A172 (cell line): ENCODE measurements around the gene VPS8. TPM values are rescaled to one million over a fixed set of nuclear protein-coding genes. Genes with fewer than 3 reads are reported as not detected.

Source experiments
- DNase-seq: peaks from one replicate; pipeline ENCODE4 v3.0.0-alpha.2; 2015; ENCODE audit warnings: low spot score
- total RNA-seq: library from RNA; depleted of rRNA; stranded (reverse); fragments of >200 nt; shearing (Covaris generic); gene quantifications from 2 replicates; pipeline ENCODE4 v1.2.3, GENCODE V29; 2014; rRNA removed

Gene VPS8, protein sequence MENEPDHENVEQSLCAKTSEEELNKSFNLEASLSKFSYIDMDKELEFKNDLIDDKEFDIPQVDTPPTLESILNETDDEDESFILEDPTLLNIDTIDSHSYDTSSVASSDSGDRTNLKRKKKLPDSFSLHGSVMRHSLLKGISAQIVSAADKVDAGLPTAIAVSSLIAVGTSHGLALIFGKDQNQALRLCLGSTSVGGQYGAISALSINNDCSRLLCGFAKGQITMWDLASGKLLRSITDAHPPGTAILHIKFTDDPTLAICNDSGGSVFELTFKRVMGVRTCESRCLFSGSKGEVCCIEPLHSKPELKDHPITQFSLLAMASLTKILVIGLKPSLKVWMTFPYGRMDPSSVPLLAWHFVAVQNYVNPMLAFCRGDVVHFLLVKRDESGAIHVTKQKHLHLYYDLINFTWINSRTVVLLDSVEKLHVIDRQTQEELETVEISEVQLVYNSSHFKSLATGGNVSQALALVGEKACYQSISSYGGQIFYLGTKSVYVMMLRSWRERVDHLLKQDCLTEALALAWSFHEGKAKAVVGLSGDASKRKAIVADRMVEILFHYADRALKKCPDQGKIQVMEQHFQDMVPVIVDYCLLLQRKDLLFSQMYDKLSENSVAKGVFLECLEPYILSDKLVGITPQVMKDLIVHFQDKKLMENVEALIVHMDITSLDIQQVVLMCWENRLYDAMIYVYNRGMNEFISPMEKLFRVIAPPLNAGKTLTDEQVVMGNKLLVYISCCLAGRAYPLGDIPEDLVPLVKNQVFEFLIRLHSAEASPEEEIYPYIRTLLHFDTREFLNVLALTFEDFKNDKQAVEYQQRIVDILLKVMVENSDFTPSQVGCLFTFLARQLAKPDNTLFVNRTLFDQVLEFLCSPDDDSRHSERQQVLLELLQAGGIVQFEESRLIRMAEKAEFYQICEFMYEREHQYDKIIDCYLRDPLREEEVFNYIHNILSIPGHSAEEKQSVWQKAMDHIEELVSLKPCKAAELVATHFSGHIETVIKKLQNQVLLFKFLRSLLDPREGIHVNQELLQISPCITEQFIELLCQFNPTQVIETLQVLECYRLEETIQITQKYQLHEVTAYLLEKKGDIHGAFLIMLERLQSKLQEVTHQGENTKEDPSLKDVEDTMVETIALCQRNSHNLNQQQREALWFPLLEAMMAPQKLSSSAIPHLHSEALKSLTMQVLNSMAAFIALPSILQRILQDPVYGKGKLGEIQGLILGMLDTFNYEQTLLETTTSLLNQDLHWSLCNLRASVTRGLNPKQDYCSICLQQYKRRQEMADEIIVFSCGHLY (N-terminal part only)
- total RNA-seq, result 36.6 and 47.7 TPM in 2 replicates

DNA sequence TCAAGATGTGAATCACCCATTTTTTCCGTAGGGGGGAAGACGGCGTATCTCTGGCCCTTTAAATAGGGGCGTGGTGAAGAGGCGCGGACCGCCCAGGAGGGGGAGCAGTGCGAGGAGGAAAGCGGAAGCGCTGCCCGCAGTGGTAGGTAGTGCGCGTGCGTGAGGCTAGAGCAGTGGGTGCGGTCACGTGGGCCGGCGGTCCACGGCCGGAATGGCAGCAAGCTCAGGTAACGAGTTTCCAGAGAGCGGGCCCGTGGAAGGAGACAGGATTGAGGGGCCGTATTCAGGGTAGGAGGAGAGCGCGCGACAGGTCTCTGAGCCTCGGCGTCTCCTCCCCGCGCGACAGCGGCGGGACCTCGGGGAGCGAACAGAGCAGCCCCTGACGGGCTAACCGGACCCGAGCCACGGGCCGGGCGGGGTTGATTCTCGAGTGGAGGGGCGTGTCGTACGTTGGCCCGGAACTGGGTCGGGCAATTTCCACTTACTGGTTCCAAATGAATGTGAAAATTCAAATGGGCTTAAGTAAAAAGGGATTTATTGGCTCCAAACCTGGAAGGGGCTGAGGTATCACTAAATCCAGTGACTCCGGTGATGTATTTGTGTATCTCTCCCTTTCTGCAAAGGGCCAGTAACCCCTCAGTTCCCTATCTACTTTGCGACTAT is at the start of gene VPS8:
VPS8 (plus strand) TSS at position 168 of the 663 bp plus-strand sequence. CDS start 12,467 bp downstream, outside the sequence.
- DNase-seq, result peak; percentile 98

DNA sequence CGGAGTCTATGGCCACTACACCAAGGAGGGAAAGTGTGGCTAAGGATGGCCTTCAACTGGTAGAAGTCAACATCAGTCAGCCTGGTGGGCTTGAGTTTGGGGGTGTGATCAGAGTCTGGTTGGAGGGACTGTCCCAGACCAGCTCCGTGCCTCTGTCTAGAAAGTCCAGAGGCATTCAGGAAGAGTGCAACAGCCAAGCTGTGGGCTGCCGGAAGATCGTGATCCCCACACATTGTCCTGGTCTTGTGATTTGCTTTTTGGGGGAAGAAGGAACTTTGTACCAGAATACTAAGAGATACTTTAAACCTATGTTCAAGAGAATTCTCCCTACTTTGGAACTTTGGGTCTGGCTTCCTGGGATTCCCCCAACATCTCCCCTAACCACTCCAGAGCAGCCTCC is 47.8 kb upstream of the VPS8 start:
- no peak for DNase-seq

DNA sequence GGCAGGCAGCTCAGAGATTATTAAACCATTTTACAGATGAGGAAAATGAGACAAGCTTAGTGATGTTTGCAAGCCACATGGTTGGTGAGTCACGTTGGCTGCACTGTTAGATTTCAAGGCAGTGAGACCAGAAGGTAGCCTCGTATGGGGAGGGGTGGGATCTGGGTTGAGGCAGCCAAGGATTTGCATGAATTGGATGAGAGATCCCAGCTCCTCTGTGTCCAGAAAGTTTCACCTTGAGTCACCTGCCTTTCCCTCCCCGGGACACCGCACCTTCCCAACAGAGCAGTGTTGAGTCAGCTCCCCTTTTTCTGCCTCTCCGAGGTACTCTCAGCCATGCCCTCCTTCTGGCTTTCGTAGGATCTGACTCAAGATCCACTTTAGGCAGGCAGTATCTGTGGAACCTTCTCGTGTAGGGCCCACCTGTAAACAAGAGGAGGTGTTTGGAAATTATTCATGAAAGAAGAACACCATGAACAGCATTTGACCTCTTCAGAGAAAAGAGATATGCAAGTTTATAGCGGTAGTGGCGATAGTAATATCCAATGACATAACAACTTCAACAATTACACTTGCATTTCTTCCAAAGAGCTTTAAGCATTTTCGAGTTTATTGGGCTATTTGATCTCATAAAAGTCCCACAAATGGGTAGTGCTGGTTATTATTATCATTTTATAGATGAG is 46.8 kb upstream of the VPS8 start:
- no peak for DNase-seq

DNA sequence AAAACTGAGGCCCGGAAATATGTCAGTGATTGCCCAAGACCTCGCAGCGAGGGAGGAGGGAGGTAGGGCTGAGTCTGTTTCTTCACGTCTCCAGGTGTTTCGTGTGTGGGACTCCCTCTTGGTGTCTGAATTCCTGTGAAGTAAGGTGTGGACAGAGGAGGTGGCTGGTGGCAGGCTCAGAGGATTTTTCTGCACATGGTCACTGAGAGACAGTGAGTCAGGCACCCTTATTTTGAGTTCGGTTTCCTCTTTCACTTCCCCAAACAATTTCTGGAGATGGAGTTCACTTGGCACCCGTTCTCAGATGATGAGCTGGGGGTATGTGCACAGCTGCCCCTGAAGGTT is 46.3 kb upstream of the VPS8 start:
- no peak for DNase-seq

DNA sequence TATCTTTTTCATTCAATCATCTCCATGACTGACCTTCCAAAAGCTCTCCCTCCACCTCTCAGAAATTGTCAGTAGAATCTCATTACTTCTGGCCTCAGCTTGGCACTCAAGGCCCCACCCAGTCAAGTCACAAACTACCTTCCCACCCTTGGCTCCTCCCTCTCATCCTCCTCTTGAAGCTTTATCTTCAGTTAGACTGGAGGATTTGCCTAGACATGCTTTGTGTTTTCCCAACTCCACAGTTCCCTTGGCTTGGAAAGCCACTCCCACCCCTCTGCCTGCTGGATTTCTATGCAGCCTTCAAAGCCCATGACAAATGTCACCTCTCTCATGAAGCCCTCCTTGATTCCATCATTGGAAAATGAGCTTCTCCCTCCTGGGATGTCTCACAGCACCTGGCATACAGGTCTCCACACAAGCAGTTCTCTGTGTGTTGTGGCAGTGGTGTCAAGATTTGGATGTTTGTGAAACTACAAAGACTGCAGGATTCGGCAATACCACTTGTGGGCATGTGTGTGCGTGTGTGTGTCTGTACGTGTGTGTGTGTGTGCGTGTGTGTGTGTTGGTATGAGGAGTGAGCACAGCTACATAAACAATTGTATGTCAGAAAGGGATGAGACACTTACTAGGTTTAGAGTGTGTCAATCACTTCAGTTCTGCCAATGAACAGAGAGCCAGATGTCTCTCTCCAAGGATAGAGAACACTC is 45.3 kb upstream of the VPS8 start:
- DNase-seq, result peak; percentile 48

DNA sequence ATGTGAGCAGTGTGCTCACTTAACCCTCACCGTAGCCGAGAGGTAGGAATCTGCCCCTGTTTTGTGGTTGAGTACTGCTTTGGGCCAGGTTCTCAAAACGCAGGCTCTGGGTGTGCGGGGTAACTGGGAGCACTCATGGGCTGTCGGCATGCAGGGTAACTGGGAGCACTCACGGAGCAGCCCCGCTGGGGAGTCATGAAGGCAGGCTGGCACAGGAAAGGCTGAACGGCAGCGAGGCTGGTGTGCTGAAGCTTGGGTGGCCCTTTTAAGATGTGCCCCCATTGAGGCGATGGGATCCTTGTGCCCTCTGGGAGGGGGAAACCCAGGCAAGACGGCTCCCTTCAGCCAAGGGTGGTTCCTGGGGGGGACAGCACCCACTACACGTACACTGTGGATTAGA is 44.6 kb upstream of the VPS8 start:
- no peak for DNase-seq

DNA sequence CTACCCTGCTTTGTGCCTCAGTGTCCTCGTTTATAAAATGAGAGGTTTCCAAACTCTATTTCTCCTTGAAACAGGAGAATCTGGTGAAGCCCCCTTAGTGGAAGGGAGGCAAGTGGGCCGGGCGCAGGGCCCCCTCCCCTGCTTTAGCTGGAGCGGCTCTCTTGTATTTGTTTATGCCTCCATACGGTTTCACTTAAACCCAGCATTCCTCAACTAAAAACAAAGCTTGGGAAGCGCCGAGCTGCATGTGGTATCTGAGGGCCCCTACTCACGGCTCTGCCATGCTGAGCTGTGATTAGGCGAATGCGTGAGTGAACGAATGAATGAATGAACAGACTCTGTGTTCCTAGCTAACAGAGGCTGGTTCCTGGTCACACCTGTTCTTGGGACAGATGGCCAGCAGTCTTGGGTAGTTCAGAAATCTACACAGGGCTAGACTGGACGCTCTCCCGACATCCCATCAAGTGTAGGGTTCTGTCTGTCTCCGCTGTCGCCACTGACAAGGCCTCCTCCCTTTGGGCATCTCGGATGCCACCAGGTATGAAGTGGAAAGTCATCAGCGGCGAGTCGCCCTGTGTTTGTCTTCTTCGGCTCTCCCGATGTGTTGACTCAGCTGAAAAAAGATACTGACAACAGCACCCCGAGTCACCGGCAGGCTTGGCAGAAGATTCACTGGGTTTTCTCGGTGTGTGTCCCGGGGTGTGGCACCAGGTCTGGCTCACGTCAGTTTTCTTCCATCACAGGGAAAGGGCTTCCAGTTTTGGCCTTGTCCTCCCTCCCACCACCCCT is 42.4 kb upstream of the VPS8 start:
- no peak for DNase-seq

DNA sequence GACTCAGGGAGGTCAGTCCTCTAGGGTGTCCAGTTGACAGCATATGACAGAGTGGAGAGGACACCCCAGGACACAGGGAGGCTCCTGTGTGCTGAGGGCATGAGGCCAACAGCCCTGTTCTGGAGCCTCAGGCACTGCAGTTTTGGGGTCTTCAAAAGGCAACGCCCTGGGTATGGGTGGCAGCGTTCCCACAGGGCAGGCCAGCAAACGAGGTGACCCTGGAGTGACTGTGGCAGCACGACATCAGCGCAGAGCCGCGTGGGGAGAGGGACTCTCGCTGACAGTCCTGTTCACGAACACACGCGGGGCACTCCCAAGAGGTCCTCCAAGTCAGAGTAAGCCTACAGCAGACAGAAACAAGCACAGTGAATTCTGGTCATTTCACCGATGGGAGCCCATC is 41.4 kb upstream of the VPS8 start:
- no peak for DNase-seq

DNA sequence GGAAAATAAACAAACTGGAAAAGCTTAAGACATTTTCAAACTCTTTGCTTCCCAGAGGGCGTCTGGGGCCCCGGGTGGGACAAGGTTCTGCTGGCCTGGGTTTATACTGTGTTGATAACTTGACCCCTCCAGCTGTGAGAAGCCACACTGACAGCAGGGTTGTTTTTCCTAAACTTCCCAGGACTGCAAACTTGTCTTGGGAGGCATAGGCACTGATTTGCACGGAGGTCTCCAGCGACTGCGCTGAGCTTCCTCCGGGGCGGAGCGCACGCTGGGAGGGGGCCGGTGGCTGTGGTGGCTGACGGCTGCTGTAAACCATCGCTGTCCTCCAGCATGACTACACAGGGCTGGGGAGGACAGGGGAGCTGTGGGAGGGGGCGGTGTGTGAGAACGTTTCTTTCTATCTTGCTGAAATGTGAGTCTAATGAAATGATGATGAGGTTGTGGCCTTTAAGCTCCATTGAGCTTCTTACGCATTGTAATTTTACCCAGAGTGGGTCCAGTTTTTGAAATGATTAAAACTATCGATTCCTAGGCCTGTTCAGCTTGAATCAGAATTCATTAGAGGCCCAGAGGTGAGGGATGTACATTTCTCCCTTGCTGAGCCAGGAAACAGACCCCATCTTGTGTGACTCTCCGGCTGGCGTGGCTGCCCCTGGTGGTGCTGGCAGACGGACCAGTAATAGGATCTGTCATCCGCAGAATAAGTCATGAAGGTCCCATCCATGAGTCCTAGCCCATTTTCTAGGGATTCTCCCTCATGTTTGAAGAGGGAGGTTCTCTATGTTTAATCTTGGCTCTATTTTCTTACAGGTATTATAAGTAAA is 40.5 kb upstream of the VPS8 start:
- no peak for DNase-seq

DNA sequence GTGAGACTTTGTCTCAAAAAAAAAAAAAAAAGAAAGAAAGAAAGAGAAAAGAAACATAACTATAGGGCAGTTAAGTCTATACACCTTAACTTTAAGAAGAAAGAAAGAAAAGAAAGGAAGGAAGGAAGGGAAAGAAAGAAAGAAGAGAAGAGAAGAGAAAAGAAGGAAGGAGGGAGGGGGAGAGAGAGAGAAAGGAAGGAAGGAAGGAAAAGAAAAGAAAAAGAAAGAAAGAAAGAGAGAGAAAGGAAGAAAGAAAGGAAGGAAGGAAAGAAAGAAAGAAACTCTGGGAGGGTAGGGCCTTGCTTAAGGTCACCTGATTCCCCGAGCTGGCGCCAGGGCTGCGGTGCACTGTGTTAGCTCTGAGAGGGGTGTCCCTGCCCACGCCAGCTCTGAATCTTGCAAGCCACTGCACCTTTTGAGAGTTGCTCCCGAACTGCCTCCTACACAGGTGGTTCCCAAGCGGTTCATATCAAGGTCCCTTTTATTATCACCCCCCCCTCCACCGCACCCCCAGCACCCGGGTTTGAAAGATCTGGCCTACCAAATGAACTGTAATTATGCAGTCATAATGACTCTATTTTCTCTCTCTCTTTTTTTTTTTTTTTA is 39.2 kb upstream of the VPS8 start:
- no peak for DNase-seq

DNA sequence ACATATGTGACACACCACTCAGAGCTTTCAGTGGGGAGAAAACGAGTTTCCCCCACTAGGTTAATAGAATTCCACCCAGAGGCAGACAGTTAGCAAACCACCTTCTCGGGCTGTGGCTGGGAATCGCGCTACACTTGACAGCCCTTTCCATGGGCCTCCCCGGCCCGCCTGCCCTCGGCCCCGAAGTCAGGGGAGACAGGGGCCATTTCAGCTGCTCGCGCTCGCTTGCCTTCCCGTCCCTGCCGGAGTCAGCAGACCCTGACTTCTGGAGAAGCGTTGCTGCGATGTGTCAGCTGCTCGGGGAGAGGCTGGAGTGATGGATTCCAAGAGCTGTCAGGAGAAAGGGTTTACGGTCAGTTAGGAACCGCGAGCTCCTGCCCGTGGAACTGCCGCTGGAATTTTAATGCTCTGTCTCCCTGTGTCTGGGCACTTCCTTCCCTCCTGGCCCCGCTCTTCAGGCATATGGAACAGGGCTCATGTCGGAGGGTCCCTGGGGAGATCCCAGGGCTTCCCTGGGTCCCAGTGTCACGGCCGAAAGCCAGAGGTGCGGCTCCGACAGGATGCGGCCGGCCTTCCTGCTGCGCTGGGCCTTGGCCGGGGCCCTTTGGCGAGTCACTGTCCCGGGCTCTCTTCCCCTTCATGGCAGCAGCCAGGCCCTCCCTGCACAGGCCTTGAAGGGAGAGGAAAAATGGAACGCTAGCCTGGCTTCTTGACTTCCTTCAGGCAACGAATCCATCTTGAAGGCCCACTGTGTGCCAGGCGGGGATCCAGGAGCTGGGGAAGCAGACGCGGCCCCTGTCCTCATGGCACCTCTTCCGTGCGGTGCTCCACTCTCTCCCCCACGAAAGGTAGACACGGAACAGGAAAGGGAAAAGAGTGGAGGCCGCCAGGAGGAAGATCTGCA is 38.4 kb upstream of the VPS8 start:
- DNase-seq, result no peak

DNA sequence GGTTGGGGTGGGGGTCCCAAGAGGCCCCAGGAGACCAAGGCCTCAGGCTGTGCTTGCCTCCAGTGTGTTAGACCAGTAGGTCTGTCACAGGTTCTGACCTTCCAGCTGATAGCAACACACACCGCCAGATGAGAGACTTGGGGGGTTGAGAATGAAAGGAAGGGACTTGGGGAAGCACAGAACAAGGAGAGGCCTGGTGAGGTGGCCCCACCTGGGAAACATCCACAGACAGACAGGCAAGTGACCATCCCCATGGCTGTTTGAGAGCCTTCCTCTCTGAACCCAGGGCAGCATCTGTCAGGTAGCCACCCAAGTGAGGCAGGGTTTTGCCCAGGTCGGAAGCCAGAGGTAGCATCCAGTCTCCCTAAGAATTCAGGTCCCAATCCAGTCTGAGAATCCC is 35.0 kb upstream of the VPS8 start:
- DNase-seq, result no peak

DNA sequence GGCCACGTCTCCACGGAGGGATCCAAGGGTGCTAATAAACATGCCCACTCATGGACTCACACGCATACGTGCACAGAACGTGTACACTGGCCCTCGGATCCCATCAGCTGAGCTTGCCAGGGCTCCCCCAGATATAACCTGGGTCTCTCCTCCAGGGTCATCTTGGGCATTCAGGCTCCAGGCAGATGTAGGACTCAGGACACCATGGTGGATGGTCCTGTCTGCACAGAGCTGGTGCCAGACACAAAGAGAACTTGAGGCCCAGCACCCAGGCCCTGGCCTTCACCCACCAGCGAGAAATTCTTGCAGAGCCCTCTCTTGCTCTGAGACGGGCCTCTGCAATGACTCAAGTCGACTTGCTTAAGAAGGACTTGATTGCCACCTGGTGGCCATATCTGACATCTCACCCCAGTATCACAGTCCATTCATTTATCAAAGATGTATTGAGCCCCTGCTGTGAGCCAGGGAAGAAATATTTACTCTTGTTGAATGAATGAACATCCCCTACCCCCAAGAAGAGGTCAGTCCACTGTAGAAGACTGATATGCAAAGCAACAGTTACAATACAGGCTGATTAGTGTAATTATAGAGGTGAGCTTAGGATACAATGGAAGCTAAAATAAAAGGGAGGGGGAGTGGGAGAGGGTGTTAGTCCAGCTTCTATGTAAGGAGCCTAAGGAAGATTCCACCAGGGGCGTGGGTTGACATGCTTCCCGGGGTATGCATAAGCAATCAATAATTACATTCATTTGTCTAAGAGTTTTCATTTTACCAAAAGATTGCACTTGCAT is 34.2 kb upstream of the VPS8 start:
- peak; percentile 81 for DNase-seq

DNA sequence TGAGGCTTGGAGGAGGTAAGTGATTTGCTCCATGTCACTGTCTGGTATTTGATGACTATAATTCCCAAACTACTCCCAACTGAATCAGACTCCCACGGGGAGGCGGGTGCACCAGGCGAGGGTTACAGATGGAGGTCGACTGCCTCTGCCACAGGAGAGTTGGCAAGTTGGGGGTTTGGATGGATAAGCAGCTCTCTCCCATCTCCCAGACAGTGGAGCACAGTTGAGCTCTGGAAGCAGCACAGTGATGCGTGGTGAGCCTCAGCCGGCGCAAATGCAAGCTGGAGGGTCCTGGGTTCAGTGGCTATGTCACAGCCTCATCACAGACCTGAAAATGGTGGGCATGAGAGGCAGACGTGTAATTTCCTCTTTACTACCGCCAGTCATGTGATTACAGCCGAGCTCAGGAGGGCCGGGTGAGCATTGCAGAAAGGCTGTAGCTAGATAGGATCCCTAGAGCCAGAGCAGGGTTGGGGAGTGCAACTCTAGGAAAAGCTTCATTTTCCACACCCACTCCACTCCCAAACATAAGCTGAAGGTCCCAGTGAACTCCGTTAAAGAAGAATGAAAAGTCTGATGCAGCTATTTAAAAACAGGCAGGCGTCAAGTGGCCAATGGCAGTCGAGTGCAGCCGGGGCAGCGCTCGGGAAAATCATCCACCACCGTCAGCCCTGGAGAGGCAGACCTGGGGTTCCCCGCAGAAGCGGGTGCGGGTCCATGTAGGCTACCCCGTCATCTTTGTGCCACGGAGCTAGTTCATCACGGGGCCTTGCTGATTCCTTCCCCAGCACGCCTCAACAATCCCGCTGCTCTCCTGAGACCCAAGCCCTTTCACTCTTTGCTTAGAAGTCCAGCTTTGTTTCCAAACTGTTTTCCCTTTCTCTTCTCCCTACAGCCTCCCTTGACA is 33.3 kb upstream of the VPS8 start:
- DNase-seq, result no peak

DNA sequence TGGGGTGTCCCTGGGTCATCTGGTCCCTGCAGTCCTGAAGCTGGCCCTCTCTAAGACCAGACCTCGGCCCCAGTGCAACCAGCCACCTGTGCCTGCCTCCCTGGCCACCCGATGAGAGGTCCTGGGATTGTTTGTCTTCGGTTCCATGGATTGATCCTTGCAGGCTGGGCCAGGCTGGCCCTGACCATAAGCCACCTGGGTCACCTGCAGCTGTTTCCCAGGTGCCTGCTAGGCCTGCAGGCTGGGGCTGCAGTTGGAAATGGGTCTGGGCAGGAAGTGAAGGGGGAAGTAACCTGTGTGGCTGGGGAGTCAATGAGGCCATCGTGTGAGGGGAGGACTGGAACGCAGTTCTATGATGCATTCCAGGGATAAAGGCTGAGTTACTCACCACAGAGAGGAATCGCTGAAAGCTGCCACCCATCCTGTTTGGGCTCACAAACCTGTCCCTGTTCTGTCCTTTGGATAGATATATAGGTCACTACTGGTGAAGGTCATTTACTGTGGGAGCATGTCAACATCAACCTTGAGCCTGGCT is 30.9 kb upstream of the VPS8 start:
- DNase-seq, result no peak
